DMS153 (cell line): ENCODE measurements around the gene METTL26.

Source experiments
- DNase-seq: peaks from one replicate; lab custom pipeline; 2025; lab: John Stamatoyannopoulos, UW

Gene METTL26

DNA sequence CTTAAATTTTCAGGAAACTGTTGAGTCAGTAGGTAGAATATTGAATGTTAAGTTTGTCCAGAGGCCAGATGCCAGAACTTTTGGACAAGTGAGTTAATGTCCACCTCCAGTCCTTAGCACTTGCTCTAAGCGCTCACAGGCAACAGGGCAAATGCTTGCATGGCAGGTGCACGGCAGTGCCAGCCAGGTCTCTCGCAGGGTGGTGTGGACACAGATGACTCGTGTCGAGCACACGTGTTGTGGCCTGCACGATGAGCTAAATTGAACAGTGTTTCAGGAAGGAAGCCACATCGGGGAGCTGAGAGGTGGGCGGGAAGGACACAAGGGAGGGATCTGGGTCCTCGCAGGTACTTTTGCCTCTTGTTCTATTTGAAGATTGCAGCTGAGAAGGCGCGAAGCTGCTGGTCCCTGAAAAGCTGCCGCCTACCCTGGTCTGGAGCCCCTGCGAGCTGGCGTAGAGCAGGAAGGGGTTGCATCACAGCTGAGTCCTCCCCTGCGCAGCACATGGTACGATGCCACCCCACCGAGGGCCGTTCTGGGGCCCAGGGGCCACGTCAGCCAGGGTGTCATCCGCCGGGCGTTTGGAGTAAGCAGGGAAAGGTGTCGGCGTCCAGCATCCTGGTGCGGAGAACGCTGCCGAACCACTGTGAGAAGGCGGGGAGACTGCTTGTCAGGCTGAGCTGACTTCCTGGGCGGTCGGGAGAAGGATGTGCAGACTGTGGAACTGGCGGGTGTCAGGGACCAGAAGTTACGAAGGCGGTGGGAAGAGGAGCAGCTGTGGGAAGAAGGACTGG lies 40.0 kb downstream of the METTL26 start:
- peak; percentile 23 for DNase-seq

DNA sequence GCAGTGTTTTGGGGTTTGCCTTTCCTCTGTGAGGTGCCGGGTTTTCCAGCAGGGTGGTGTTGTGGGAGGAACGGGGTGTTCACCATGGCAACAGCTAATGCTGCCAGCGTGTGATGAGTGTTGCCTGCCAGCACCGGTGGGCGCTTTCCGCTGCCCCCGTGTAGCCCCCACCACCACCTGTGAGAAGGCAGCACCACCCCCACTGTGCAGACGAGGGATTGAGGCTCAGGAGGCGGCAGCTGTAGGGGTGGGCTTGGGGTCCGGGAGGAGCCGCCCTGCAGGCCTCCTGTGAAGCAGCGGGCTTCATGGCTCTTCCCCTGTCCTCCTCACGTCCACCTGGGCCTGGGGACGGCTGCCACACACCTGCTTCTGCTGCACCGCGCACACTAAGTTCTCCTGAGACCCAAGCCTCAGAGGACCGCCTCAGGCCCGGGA lies 41.0 kb downstream of the METTL26 start:
- DNase-seq: no peak

DNA sequence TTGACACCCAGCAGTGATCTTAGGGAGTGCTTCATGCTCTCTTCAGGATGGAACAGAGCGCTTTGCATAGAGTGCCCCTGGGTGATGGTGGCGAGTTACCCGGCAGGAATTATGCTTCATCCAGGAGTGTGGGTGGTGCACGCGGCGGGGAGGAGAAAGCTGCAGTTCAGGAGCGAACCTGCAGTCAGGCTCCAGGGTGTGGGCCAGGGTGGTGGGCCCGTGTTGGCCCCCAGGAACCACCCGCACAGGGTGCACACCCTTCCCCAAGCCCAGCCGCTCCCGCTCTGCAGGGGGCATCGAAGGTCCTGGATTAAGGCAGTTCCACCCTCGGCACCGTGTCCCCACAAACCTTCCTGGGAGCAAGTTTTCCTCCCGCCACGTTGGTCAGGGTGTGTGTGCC lies 42.3 kb downstream of the METTL26 start:
- DNase-seq: no peak

DNA sequence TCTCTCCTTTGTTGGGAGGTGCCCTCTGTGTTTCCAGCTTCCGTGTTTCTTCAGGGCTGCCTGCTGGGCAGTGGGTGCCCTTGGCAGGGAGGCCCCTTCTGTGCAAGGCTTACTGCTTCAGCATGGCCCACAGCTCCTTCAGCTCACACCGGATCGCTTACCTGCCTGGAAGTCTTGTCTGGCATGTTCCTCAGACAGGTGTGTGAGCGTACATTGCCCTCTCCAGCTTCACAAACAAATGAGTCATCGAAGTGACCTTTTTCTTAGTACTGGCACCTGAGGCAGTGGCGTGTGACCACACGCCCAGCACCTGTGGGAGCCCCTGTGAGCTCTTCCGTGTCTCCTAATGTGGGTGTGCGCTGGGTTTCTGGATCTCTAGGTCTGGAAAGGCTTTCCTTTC lies 42.7 kb downstream of the METTL26 start:
- peak; percentile 84 for DNase-seq

DNA sequence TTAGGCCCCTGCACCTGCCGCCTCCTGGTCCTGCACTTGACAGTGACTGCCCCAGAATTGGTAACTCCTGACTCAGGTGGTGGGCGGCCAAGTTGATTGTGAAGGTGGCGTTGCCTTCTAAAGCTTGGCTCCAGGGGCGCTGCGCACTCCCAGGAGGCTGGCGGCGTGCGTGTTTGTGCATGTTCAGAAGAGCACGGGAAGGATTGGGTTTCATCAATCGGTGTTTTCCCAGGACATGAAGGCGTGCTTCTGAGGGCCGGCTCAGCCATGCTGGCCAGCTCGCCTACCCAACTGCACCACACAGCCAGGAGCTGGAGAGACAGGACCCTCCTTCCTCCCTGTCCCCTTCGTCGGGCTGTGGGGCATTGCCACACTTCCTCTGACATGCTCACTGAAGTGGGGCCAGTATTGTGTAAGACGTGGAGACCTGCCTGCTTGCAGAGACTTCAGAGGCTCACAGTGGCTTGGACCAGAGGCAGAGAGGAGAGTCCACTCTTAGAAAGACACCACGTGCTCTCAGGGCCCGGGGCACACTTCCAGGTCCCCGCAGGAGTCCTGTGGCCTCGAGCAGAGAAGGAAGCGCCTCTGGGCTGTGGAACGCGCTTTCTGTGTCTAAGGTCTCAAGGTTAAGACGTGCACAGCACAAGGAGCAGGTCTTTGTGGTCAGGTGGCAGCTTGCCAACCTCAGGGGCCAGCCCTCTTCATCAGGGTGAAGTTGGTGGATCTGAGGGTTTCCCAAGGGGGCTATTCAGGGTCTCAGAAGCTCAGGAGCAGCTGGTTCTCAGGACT lies 43.4 kb downstream of the METTL26 start:
- peak; percentile 84 for DNase-seq

DNA sequence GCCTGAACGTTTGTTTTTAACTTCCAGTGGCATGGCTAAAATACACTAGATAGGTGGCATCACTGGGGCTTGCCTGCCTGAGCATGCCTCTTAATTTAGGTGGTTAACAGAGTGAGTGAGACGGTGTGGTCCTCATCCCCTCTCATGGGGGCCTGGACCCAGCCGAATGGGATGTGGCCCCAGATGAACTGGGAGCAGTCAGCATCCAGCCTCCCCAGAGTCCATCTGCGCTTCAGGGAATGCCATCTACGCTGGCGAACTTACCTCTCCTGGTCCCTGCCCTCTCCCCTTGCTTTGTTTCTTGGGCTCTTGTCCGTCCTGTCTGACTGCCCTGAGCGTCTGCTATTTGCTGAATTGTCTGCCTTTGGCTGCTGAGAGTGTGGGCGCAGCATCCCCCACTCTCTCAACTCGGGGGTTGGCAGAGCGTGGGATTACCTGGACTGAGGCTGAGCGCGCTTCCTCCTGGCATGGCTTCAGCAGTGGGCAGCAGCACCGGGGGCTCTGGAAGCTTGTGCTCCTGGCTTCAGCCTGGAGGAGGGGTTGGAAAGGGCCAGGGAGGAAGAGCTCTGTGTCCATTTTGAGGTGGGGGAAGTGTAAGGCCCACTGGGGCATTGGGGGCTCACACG lies 44.1 kb downstream of the METTL26 start:
- DNase-seq: no peak

DNA sequence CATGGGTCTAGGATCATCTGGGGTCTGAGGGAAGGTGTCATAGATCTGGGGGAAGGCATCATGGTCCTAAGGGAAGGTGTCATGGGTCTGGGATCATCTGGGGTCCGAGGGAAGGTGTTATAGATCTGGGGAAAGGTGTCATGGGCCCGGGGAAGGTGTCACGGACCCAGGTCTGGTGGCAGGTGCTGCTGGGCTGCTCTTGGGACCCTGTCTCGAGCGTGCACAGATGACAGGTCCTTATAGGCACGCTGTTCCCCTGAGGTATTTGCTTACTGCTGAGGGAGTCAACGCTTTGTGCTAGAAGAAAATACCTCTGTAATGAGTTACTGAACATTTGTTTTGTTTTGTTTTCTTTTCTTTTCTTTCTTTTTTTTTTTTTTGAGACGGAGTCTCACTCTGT lies 44.9 kb downstream of the METTL26 start:
- DNase-seq: no peak

DNA sequence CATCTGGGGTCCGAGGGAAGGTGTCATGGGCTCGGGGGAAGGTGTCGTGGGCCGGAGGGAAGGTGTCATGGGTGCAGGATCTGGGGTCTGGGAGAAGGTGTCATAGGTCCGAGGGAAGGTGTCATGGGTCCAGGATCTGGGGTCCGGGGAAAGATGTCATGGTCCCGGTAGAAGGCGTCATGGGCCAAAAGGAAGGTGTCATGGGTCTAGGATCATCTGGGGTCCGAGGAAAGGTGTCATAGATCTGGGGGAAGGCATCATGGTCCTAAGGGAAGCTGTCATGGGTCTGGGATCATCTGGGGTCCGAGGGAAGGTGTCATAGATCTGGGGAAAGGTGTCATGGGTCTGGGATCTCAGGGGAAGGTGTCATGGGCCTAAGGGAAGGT lies 45.3 kb downstream of the METTL26 start:
- DNase-seq: no peak

DNA sequence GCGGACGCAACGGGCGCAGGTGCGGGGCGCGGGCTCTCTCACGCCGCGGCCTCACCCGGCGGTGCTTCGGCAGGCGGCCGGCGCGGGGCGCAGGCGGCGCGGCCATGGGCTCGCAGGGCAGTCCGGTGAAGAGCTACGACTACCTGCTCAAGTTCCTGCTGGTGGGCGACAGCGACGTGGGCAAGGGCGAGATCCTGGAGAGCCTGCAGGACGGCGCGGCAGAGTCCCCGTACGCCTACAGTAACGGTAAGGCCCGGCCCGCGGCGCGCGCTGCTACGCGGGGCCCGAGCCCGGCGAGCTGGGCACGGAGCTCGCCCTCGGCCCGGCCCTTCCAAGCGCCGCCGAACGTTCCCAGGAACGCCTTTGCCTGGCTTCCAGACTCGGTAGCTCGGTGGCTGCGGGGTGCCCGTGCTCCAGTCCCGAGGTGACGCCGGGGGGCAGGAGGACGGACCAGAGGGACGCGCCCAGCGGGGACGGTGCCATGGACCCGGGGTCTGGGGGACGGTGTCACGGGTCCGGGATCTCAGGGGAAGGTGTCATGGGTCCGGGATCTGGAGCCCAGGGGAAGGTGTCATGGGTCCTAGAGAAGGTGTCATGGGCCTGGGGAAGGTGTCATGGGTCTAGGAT lies 45.8 kb downstream of the METTL26 start:
- DNase-seq: no peak

DNA sequence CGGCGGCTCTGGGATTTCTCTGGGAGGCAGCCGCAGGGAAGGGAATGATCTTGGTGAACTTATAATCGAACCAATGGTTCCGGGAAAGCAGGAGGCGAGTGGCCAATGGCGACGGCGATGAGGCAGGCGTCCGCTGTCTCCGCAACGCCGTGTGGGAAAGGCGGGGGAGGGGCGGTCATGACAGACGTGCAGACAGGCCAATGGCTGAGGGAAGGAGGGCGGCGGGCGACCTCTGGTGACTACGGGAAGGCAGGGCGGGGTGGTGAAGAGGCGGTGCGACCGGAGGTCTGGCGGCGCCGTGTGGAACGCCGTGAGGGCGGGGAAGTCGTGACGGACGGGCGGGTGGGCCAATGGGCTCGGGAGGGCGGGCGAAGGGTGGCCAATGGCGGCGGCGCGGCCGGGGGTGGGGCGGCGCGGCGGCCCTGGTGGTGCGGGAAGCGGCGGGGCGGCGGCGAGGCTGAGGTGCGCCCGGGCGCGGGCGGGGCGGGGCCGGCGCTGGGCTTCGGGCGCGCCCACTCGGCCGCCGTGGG lies 46.4 kb downstream of the METTL26 start, which contains the start of gene RAB40C:
Gene RAB40C (plus strand): TSS at position 409 of the 530 bp plus-strand sequence. CDS start 226 bp downstream, outside the sequence.
- DNase-seq: peak; percentile 94

DNA sequence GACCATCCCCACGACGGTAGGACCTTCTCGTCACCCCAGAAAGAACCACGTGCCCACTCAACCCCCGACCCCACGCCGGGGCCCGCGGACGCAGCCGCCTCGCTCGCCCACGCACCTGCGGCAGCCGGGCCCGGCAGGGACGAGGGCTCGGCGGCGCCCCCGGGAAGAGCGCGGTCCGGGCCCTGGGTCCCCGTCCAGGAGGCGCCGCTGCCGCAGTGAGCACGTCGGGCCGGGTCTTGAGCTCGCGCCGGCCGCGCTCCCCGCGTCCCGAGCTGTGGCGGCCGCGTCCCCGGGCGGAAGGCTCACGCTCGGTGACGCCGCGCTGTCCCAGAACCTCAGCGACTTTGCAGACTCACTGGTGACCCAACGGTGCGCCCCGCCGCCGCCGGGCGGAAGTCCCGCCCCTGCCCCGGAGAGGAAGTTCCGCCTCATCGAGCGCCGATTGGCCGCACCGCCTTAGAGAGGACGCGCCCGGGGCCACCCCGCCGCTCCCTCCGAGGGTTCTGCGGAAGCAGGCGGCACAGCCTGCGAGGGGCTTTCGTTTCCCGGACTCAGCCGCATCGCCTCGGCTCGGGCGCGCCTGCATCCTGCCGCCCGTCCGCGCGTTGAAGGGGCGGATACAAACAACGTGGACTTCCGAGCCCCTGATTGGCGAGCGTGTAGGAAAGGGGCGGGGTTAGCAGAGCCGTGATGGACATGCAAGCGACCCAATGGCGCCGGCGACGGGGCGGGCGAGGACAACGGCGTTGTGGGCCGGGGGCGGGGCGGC lies 47.0 kb downstream of the METTL26 start:
- DNase-seq: peak; percentile 87

DNA sequence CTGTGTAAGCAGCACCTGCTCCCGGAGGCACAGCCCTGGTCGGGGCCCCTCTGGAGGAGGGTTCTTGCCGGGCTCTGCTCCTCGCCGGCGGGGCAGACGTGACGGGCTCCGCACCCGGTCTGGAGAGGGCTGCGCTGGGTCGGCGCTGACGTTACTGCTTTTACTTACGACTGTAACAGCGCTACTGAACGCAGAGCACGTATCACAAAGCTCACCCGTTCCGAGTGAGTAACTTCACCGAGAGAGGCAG lies 47.5 kb downstream of the METTL26 start:
- no peak for DNase-seq

DNA sequence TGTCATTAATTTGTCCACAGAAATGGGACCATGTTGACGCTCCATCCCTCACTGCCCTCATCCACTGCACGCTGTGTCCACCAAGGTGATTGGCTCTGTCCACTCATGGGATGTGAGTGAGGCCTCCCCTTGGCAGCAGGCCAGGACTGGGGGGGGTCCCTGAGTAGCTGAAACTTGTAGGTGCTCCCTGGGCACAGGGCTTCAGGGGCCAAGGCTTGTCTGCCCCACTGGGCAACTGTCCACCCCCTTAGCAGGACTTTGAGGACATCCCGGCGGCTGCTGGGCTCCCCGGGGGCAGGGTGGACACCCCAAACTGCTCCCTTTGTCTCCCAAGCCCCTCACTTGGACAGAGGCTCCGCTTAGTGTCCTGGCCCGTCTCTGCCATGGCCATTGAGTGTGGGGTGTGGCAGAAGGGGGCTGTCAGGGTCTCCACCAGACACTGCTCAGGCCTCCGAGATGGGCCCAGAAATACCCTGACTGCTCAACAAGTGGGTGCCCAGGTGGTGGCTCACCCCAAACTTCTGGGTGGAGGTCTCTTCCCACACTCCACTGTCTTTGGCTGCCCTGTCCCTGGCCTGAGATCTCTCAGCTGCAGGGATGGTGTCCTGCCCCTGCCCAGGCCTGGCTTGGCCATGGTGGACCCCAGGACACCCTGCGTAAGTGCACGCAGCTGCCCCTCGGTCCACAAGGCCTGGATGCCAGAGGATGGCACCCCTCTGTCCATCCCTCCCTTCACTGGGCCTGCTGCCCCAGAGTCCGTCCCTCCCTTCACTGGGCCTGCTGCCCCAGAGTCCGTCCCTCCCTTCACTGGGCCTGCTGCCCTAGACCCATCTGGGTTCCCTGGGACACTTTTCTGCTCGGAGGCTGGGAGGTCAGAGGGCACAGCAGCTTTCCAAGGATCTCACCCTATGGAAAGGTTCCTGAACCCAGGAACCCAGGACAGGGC lies 49.2 kb downstream of the METTL26 start:
- no peak for DNase-seq

DNA sequence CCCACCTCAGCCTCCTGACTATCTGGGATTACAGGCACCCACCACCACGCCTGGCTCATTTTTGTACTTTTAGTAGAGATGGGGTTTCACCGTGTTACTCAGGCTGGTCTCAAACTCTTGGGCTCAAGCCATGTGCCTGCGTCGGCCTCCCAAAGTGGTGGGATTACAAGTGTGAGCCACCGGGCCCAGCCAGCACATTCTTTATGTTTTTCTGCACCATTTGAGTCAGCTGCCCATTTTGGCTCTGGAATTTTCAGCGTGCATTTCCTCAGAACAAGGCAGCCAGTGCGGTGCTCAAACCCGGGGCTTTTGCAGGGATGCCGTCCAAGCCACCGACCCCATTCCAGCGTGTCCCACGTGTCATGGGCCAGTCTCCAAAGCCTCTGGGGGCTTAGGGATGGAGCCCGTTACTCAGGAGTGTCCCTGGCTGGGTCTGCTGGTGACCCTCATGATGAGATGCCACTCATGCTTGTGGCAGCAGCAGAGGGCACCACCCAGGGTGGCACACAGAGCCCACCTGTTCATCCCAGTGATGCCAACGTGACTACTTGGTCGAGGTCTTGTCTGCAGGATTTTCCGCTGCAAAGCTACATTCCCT lies 50.0 kb downstream of the METTL26 start:
- no peak for DNase-seq

DNA sequence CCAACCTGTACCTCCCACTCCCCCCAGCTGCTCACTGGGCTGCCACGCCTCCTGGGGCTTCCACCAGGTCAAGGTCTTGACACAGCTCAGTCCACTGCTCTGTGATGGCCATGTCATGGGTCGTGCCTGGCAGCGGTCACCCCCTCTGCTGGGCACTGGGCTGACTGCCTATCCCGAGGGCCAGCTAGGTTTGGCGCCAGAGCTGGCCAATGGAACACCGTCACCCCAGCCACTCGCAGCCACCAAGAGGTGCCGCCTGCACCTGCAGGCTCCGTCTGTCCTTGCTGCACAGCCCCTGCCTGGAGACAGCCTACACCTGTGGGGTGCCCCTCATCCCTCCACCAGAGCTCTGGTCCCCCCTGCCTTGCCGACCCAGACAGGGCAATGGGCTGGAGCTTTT lies 50.8 kb downstream of the METTL26 start:
- DNase-seq: peak; percentile 46
